Loucy (cell line): ENCODE data around the gene EPHA6.

Experiments
- H2AFZ ChIP-seq: fragments of 200-600 bp; sonication (generic); 2 replicates; pipeline ENCODE4 v1.6.0; 2016; ENCODE audit warnings: antibody characterized with exemption, mild to moderate bottlenecking, low read length, moderate library complexity
- H3F3A ChIP-seq: fragments of 200-600 bp; 2 replicates; pipeline ENCODE4 v1.6.0; 2016; ENCODE audit warnings: antibody characterized with exemption, low read depth, mild to moderate bottlenecking
- H3K27me3 ChIP-seq: fragments of 200-600 bp; sonication (generic); 2 replicates; pipeline ENCODE4 v1.6.1; 2014; ENCODE audit warnings: low read length, mild to moderate bottlenecking; ENCODE audit not compliant: insufficient read depth, poor library complexity, severe bottlenecking
- H3K36me3 ChIP-seq: fragments of 200-600 bp; sonication (generic); 2 replicates; pipeline ENCODE4 v1.6.1; 2016; ENCODE audit warnings: low read length; ENCODE audit not compliant: insufficient read depth
- H3K4me1 ChIP-seq: fragments of 200-600 bp; sonication (generic); 2 replicates; pipeline ENCODE4 v1.5.1; 2014; ENCODE audit warnings: low read length, mild to moderate bottlenecking; ENCODE audit not compliant: insufficient read depth, poor library complexity, severe bottlenecking
- H3K4me2 ChIP-seq: fragments of 200-600 bp; sonication (generic); 2 replicates; pipeline ENCODE4 v1.6.0; 2014; ENCODE audit warnings: antibody characterized with exemption, low read length, low read depth, mild to moderate bottlenecking; ENCODE audit not compliant: poor library complexity, severe bottlenecking
- H3K4me3 ChIP-seq: fragments of 200-600 bp; sonication (generic); 2 replicates; pipeline ENCODE4 v1.5.1; 2014; ENCODE audit warnings: low read length, mild to moderate bottlenecking, mixed read lengths; ENCODE audit not compliant: poor library complexity, severe bottlenecking
- H3K79me2 ChIP-seq: fragments of 200-600 bp; sonication (generic); 2 replicates; pipeline ENCODE4 v1.6.1; 2014; ENCODE audit warnings: low read length; ENCODE audit not compliant: insufficient read depth
- H3K9ac ChIP-seq: fragments of 200-600 bp; sonication (generic); 2 replicates; pipeline ENCODE4 v1.6.0; 2014; ENCODE audit warnings: mild to moderate bottlenecking, low read depth, low read length, moderate library complexity; ENCODE audit not compliant: poor library complexity, severe bottlenecking
- H3K9me2 ChIP-seq: fragments of 200-600 bp; sonication (generic); replicated peaks from 2 replicates; pipeline ENCODE4 v1.6.1; 2016; ENCODE audit warnings: low read depth, low read length, mixed read lengths
- H3K9me3 ChIP-seq: fragments of 200-600 bp; sonication (generic); 2 replicates; pipeline ENCODE4 v1.6.1; 2014; ENCODE audit warnings: mild to moderate bottlenecking, antibody characterized with exemption, low read length, low read depth; ENCODE audit not compliant: insufficient read depth
- H4K20me1 ChIP-seq: fragments of 200-600 bp; sonication (generic); 2 replicates; pipeline ENCODE4 v1.6.0; 2014; ENCODE audit warnings: antibody characterized with exemption, low read length, mild to moderate bottlenecking; ENCODE audit not compliant: insufficient read depth, poor library complexity, severe bottlenecking
- CTCF ChIP-seq: fragments of 200-600 bp; sonication (generic); conservative IDR thresholded peaks from 2 replicates; pipeline ENCODE4 v1.5.1; 2014; ENCODE audit warnings: mild to moderate bottlenecking, antibody characterized with exemption, low read length
- EZH2phosphoT487 ChIP-seq: fragments of 200-600 bp; IDR thresholded peaks from 2 replicates; pipeline ENCODE4 v1.6.1; 2018; ENCODE audit warnings: antibody characterized with exemption, mild to moderate bottlenecking, moderate library complexity, borderline replicate concordance

EPHA6 gene

GRCh38 chr3:96900031-96900430 lies 85.6 kb downstream of the EPHA6 start:
- no peak overlapping the region for H3K4me3 ChIP-seq
- no peak overlapping the region for H2AFZ ChIP-seq
- no peaks in the 10 kb centered on the region for H3K79me2 ChIP-seq
- no peaks in the 10 kb centered on the region for H3K9me2 ChIP-seq
- no peaks in the 10 kb centered on the region for H3K9me3 ChIP-seq
- no peaks in the 10 kb centered on the region for H3F3A ChIP-seq
- H3K27me3 ChIP-seq = no peaks in the 10 kb centered on the region
- no peaks in the 10 kb centered on the region for H3K4me1 ChIP-seq
- no peaks in the 10 kb centered on the region for H3K36me3 ChIP-seq
- H3K9ac ChIP-seq = no peak overlapping the region
- no peak for TF ChIP-seq CTCF
- no peak for TF ChIP-seq EZH2phosphoT487
- H3K4me2 ChIP-seq = no peak overlapping the region
- no peaks in the 10 kb centered on the region for H4K20me1 ChIP-seq

- Histone ChIP-seq H4K20me1 (no peaks in the 10 kb centered on the region), H3F3A (no peaks in the 10 kb centered on the region), H3K9me3 (no peaks in the 10 kb centered on the region), H2AFZ (no peak overlapping the region), H3K79me2 (no peaks in the 10 kb centered on the region), H3K4me3 (no peak overlapping the region), H3K27me3 (no peaks in the 10 kb centered on the region), H3K4me2 (no peak overlapping the region), H3K36me3 (no peaks in the 10 kb centered on the region), H3K9ac (no peak overlapping the region), H3K4me1 (no peaks in the 10 kb centered on the region), H3K9me2 (no peaks in the 10 kb centered on the region)
- TF ChIP-seq EZH2phosphoT487 (no peak), CTCF (no peak)
Measured at GRCh38 chr3:96900566-96900965, 86.2 kb downstream of the EPHA6 start.

- Histone ChIP-seq H3K9me3 (no peaks in the 10 kb centered on the region), H3K4me2 (no peak overlapping the region), H3K4me3 (no peak overlapping the region), H3K4me1 (no peaks in the 10 kb centered on the region), H3K36me3 (no peaks in the 10 kb centered on the region), H3F3A (no peaks in the 10 kb centered on the region), H3K9me2 (no peaks in the 10 kb centered on the region), H3K27me3 (no peaks in the 10 kb centered on the region), H4K20me1 (no peaks in the 10 kb centered on the region), H3K9ac (no peak overlapping the region), H2AFZ (no peak overlapping the region), H3K79me2 (no peaks in the 10 kb centered on the region)
- TF ChIP-seq CTCF = no peak
- no peak for TF ChIP-seq EZH2phosphoT487
Measured at GRCh38 chr3:96915445-96915844, 101.1 kb downstream of the EPHA6 start.
